ENCODE data around the gene WHRN.

The WHRN gene

DNA sequence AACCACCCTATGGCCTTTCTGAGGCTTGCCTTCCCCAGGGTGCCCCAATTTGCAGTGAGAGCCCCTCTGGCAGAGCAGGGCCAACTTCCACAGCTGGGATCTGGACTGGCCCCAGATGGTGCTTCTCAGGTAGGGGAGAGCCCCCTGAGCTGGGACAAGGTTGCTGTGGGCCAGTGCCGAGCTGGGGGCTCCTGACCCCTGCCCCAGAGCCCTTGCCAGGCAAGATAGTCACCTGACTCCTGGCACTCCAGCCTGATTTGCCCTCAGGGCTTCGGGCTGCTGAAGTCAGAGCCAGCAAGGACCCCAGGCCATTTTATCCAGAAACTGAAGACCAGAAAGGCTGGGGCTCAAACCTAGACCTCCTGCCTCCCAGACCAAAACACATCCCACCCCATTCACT lies 84.1 kb downstream of the WHRN start:
- H3K36me3 ChIP-seq (ENCODE audit: control insufficient read depth, insufficient read depth, low read length), result peaks cover 2% of the 10 kb centered on the region

DNA sequence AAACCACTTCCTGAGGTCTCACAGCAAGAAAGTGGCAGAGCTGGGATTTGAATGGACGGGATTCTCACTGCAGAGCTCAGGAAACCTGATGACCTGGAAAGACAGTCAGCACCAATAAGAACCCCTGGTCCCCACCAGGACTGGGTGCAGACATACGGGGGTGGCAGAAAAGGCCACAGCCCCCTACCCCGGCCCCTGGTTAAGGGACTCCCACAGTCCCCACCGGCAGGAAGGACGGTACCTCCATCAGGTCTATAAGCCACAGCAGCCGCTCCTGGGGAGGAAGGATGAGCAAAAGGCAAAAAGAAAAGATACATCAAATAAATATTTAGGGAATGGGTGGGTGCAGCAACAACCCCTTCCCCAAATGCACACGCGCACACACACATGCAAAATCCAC lies 85.5 kb downstream of the WHRN start:
- Histone ChIP-seq H3K9ac (ENCODE audit: low read depth, low read length) (no peak overlapping the region), H3K9me3 (ENCODE audit: control insufficient read depth, insufficient read depth, low read length) (no peaks in the 10 kb centered on the region), H3K4me3 (ENCODE audit: low read depth, low read length) (no peak overlapping the region), H3K36me3 (ENCODE audit: control insufficient read depth, insufficient read depth, low read length) (peaks cover 2% of the 10 kb centered on the region), H3K4me1 (ENCODE audit: control insufficient read depth, insufficient read depth, low read length) (no peaks in the 10 kb centered on the region), H3K27me3 (ENCODE audit: control insufficient read depth, insufficient read depth, low read length) (no peaks in the 10 kb centered on the region)

More for the DNA sequence above, 84.1 kb downstream of the WHRN start:
- Histone ChIP-seq H3K9me3 (ENCODE audit: control insufficient read depth, insufficient read depth, low read length) (no peaks in the 10 kb centered on the region), H3K9ac (ENCODE audit: low read depth, low read length) (no peak overlapping the region), H3K4me3 (ENCODE audit: low read depth, low read length) (no peak overlapping the region), H3K27me3 (ENCODE audit: control insufficient read depth, insufficient read depth, low read length) (no peaks in the 10 kb centered on the region), H3K4me1 (ENCODE audit: control insufficient read depth, insufficient read depth, low read length) (no peaks in the 10 kb centered on the region)

DNA sequence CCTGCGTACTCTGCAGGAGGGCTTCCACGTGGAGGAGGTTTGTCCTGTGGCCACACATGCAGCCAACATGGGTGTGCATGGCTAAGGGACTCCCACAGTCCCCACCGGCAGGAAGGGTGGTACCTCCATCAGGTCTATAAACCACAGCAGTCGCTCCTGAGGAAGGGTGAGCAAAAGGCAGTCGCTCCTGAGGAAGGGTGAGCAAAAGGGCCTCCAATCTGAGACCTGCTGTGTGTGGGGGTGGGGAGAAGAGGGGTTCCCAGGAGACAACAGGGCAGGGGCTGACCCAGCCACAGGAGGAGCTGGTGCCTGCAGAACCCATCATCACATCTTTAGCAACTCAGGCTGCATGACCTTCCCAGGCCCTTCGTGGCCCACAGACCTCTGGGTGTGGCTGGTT lies 87.2 kb downstream of the WHRN start:
- Histone ChIP-seq H3K9ac (ENCODE audit: low read depth, low read length) (no peak overlapping the region), H3K36me3 (ENCODE audit: control insufficient read depth, insufficient read depth, low read length) (peaks cover 2% of the 10 kb centered on the region), H3K4me1 (ENCODE audit: control insufficient read depth, insufficient read depth, low read length) (peaks cover 2% of the 10 kb centered on the region), H3K4me3 (ENCODE audit: low read depth, low read length) (no peak overlapping the region), H3K27me3 (ENCODE audit: control insufficient read depth, insufficient read depth, low read length) (no peaks in the 10 kb centered on the region), H3K9me3 (ENCODE audit: control insufficient read depth, insufficient read depth, low read length) (no peaks in the 10 kb centered on the region)

DNA sequence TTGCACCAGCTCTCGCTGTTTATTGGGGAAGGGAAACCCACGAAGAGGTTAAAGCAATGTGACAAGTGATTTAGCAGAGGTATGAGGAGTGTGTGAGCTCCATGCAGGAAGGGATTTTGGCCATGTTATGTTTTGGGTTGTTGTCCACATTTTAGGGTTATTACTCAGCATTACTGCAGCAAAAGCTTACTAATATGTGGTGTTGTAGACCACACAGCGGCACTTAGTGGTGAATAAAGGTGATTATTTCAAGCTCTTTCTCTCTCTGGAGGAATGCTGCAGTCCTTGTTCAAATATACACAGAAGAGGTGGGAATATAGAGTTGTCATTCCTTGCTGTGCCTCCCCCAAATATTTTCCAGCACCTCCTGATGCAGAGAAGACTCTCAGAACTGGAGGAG lies 87.8 kb downstream of the WHRN start:
- peaks cover 2% of the 10 kb centered on the region for H3K4me1 ChIP-seq (ENCODE audit: control insufficient read depth, insufficient read depth, low read length)
- H3K9ac ChIP-seq (ENCODE audit: low read depth, low read length), result no peak overlapping the region
- H3K4me3 ChIP-seq (ENCODE audit: low read depth, low read length), result no peak overlapping the region

DNA sequence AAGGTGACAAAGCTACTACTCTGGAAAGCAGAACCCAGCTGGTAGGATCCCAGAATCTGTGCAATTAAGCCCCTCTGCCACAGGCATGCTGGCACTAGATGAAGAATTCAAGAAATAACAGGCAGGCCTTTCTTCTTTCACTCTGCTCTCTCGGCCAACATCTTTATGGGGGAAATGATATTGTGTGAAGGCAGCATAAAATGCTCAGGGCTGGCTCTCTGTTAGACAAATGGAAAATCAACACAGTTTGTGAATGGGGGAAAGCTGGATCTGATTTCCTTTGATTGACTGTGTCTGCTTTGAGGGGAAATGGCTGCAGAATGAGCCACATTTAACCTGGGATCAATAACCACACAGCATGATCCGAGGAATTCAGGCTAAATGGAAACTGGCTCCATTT lies 88.4 kb downstream of the WHRN start:
- Histone ChIP-seq H3K9ac (ENCODE audit: low read depth, low read length) (no peak overlapping the region), H3K27me3 (ENCODE audit: control insufficient read depth, insufficient read depth, low read length) (no peaks in the 10 kb centered on the region), H3K36me3 (ENCODE audit: control insufficient read depth, insufficient read depth, low read length) (peaks cover 2% of the 10 kb centered on the region), H3K4me1 (ENCODE audit: control insufficient read depth, insufficient read depth, low read length) (peaks cover 2% of the 10 kb centered on the region), H3K9me3 (ENCODE audit: control insufficient read depth, insufficient read depth, low read length) (no peaks in the 10 kb centered on the region), H3K4me3 (ENCODE audit: low read depth, low read length) (no peak overlapping the region)

More for the DNA sequence above, 87.8 kb downstream of the WHRN start:
- Histone ChIP-seq H3K36me3 (ENCODE audit: control insufficient read depth, insufficient read depth, low read length) (peaks cover 2% of the 10 kb centered on the region), H3K9me3 (ENCODE audit: control insufficient read depth, insufficient read depth, low read length) (no peaks in the 10 kb centered on the region), H3K27me3 (ENCODE audit: control insufficient read depth, insufficient read depth, low read length) (no peaks in the 10 kb centered on the region)

DNA sequence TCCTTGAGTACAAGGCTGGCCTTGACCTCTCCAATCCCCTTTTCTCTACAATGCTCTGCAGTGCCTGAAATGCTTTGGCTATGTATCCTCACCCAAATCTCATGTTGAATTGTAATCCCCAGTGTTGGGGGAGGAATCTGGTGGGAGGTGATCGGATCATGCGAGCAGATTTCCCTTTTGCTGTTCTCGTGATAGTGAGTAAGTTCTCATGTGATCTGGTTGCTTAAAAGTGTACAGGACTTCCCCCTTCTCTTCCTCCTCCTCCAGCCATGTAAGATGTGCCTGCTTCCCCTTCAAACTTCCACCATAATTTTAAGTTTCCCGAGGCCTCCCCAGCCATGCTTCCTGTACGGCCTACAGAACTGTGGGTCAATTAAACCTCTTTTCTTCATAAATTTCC lies 89.0 kb downstream of the WHRN start:
- Histone ChIP-seq H3K9ac (ENCODE audit: low read depth, low read length) (no peak overlapping the region), H3K4me1 (ENCODE audit: control insufficient read depth, insufficient read depth, low read length) (peaks cover 2% of the 10 kb centered on the region), H3K36me3 (ENCODE audit: control insufficient read depth, insufficient read depth, low read length) (peaks cover 2% of the 10 kb centered on the region), H3K27me3 (ENCODE audit: control insufficient read depth, insufficient read depth, low read length) (no peaks in the 10 kb centered on the region), H3K4me3 (ENCODE audit: low read depth, low read length) (no peak overlapping the region), H3K9me3 (ENCODE audit: control insufficient read depth, insufficient read depth, low read length) (no peaks in the 10 kb centered on the region)

DNA sequence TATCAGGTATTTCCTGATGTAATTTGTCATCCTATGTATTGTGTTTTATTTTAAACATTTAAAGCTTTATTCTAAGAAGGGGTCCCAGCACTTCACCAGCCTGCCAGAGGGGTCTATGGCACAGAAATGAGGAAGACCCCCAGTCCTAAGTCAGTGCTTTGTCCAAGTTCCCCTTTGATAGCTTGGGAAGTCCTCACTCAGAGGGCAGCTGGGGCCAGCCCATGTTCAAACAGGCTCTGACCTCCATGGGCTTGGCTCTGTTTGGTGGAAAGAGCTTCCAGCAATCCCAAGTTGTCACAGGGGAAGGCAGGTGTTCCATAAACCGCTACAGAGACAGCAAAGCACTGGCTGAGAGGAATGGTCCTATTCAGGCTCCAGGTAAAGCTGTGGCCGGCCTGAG lies 90.9 kb downstream of the WHRN start:
- no peaks in the 10 kb centered on the region for H3K27me3 ChIP-seq (ENCODE audit: control insufficient read depth, insufficient read depth, low read length)
- H3K36me3 ChIP-seq (ENCODE audit: control insufficient read depth, insufficient read depth, low read length), result no peaks in the 10 kb centered on the region
- no peak overlapping the region for H3K9ac ChIP-seq (ENCODE audit: low read depth, low read length)
- H3K9me3 ChIP-seq (ENCODE audit: control insufficient read depth, insufficient read depth, low read length), result no peaks in the 10 kb centered on the region
- H3K4me3 ChIP-seq (ENCODE audit: low read depth, low read length), result no peak overlapping the region
- H3K4me1 ChIP-seq (ENCODE audit: control insufficient read depth, insufficient read depth, low read length), result peaks cover 3% of the 10 kb centered on the region

DNA sequence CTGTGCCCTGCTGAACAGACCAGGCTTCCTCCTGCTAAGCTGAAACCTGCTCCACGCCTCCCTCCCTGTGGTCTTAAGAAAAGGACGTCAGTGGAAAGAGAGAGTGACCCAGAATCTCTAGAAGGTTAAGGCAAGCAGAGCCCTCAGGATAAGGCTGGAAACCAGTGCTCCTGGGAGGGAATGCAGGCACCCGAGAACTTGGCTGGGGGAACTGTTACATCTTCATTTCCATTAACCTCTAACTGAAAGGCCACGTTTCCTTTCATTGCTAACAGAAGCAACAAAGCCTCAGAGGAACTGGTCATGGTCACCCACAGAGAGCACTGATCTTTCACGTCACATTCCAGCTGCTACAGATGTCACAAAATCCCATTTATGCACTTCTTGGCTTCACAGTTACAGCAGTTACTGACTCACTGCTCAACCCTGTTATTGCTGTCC lies 91.4 kb downstream of the WHRN start:
- no peak overlapping the region for H3K9ac ChIP-seq (ENCODE audit: low read depth, low read length)
- peaks cover 8% of the 10 kb centered on the region for H3K4me1 ChIP-seq (ENCODE audit: control insufficient read depth, insufficient read depth, low read length)
- no peaks in the 10 kb centered on the region for H3K27me3 ChIP-seq (ENCODE audit: control insufficient read depth, insufficient read depth, low read length)
- no peaks in the 10 kb centered on the region for H3K9me3 ChIP-seq (ENCODE audit: control insufficient read depth, insufficient read depth, low read length)
- no peak overlapping the region for H3K4me3 ChIP-seq (ENCODE audit: low read depth, low read length)
- no peaks in the 10 kb centered on the region for H3K36me3 ChIP-seq (ENCODE audit: control insufficient read depth, insufficient read depth, low read length)

DNA sequence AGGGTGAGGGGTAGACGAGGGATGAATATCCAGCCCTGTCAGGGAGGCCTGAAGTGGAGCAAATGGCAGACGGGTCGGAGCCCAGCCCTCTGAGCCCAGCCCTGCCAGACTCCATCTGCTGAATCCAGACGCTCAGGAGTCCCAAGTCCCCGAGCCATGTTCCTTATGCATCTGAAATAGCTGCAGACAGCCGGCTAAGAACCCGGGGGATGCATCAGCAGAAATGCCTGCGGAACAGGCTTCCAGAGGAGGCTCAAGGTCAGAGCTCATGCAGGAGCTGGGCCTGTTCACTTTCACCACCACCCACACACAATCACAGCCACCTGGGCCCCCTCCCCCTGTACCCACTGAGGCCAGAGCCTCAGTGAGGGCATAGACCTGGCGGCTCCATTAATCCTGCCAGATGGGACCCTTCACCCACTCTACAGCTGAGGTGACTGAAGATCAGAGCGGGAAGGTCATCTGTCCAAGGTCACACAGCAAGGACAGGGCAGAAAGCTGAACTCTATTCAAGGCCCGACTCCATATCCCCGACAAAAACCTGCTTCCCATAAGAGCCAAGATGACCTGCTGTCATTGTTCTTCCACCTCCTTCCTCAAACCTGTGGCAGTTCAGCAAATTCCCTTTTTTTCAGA lies 93.1 kb downstream of the WHRN start:
- Histone ChIP-seq H3K4me3 (ENCODE audit: low read depth, low read length) (no peak overlapping the region), H3K36me3 (ENCODE audit: control insufficient read depth, insufficient read depth, low read length) (peaks cover 5% of the 10 kb centered on the region), H3K9ac (ENCODE audit: low read depth, low read length) (no peak overlapping the region), H3K4me1 (ENCODE audit: control insufficient read depth, insufficient read depth, low read length) (peaks cover 12% of the 10 kb centered on the region), H3K9me3 (ENCODE audit: control insufficient read depth, insufficient read depth, low read length) (no peaks in the 10 kb centered on the region), H3K27me3 (ENCODE audit: control insufficient read depth, insufficient read depth, low read length) (no peaks in the 10 kb centered on the region)

DNA sequence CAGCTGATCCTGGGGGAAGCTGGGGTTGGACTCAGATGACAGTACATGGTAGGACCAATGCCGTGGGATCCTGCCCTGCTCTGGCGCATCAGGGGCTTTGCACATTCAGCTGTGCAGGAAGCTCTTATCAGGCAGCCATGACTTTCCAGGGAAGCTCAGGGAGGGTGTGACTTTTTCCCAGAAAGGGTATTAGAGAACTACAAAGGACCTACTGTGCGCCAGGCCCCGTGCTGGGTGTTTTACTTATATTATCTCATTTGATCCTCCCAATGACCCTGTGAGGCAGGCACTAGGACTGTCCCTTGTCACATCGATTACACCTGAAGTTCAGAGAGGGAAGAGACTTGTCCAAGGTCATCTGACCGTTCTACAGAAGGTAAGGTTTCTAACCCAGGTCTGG lies 93.8 kb downstream of the WHRN start:
- H3K9ac ChIP-seq (ENCODE audit: low read depth, low read length), result no peak overlapping the region

DNA sequence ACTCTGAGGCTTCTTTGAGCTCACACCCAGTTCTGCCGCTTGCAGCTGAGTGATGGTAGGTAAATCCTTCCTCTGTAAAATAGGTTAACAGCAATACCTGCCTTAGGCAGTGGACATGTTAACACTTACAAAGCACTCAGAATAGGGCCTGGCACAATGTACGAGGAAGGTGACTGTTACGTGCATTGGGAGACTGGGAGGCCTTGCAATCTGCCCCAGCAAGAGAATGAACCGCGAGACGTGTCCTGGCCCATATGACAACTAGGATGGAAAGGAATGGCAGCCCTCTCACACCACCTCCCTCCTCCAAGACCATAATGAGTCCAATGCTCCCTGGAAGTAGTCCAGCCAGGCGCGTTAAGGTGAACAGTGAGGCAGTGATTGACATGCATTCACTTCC lies 94.4 kb downstream of the WHRN start:
- Histone ChIP-seq H3K9me3 (ENCODE audit: control insufficient read depth, insufficient read depth, low read length) (no peaks in the 10 kb centered on the region), H3K27me3 (ENCODE audit: control insufficient read depth, insufficient read depth, low read length) (no peaks in the 10 kb centered on the region), H3K36me3 (ENCODE audit: control insufficient read depth, insufficient read depth, low read length) (peaks cover 5% of the 10 kb centered on the region), H3K9ac (ENCODE audit: low read depth, low read length) (no peak overlapping the region), H3K4me1 (ENCODE audit: control insufficient read depth, insufficient read depth, low read length) (peaks cover 12% of the 10 kb centered on the region), H3K4me3 (ENCODE audit: low read depth, low read length) (no peak overlapping the region)

More for the DNA sequence above, 93.8 kb downstream of the WHRN start:
- no peaks in the 10 kb centered on the region for H3K9me3 ChIP-seq (ENCODE audit: control insufficient read depth, insufficient read depth, low read length)
- H3K36me3 ChIP-seq (ENCODE audit: control insufficient read depth, insufficient read depth, low read length), result peaks cover 5% of the 10 kb centered on the region
- H3K4me3 ChIP-seq (ENCODE audit: low read depth, low read length), result no peak overlapping the region
- peaks cover 12% of the 10 kb centered on the region for H3K4me1 ChIP-seq (ENCODE audit: control insufficient read depth, insufficient read depth, low read length)
- no peaks in the 10 kb centered on the region for H3K27me3 ChIP-seq (ENCODE audit: control insufficient read depth, insufficient read depth, low read length)

DNA sequence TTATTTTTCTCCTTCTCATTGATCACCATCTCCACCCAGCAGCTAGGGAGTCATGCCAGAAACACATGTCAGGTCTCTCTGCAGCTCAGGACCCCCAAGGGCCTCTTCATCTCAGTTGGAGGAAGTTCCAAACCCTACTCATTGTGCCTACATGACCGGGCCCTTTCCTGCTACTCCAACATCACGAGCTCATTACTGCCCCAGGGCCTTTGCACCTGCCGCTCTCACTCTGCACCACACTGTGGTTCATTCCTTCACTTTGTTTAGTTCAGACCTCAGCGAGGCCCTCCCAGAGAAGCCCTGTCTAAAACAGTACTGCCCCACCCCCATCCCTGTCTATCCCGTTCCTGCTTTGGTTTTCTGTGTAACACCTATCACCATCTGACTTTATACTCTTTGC lies 95.4 kb downstream of the WHRN start:
- H3K9me3 ChIP-seq (ENCODE audit: control insufficient read depth, insufficient read depth, low read length), result no peaks in the 10 kb centered on the region
- H3K27me3 ChIP-seq (ENCODE audit: control insufficient read depth, insufficient read depth, low read length), result no peaks in the 10 kb centered on the region
- peaks cover 12% of the 10 kb centered on the region for H3K4me1 ChIP-seq (ENCODE audit: control insufficient read depth, insufficient read depth, low read length)
- H3K36me3 ChIP-seq (ENCODE audit: control insufficient read depth, insufficient read depth, low read length), result peaks cover 5% of the 10 kb centered on the region
- H3K9ac ChIP-seq (ENCODE audit: low read depth, low read length), result no peak overlapping the region
- H3K4me3 ChIP-seq (ENCODE audit: low read depth, low read length), result no peak overlapping the region

Measured in iPS-15b (cell line).